LHCN-M2 (cell line): ENCODE results near the gene USP38. TPM values are rescaled to one million over a fixed set of nuclear protein-coding genes. Genes with fewer than 3 reads are reported as not detected.
"Not testable (repeated sequence)": the region's sequence is repeated elsewhere in the genome, so short reads cannot be mapped to it uniquely, and the experiment has no call there.

ENCODE experiments used
- DNase-seq: peaks from one replicate; pipeline ENCODE4 v3.0.0-alpha.2; 2012; ENCODE audit warnings: low read depth
- total RNA-seq: library from RNA; depleted of rRNA; stranded (reverse); fragments of >200 nt; gene quantifications from 2 replicates; pipeline ENCODE4 v1.2.3, GENCODE V29; 2014

The USP38 gene
- total RNA-seq, 1 experiment from 2014 or later: 16.4 TPM

DNA sequence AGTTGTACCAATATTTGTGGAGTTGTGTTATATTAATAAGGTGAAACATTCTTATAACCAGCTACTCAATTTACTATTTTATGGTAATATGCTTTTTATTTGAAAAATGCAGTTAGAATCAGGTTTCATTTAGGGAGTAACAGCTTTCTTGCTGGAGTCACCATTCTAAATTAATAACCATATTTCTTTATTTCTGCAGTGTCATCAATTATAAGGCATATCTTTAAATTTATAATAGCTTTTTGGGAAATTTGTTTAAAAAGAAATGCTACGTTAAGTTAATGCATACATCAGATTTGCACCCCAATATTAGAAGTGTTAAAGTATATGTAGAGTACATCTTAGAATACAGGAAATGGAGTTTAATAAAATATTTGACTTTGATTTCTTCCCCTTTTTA lies 18.9 kb downstream of the USP38 start:
- DNase-seq: no peak

DNA sequence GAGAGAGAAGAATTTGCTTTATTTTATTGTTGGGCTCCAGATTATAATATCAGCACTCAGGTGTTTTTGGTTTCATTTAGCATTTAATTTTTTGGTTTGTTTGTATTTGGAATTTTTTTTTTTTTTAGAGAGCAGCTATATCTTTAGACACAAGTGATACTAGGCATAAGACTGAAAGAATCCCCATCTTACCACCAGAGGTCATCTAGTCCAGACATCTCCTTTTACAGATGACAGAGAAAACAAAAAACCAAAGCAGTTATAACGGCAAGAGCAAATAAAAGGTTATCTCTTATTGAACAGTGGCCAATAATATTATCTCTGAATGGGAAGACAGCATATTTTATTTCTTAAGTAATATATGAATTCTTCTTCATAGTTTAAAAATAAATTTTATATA lies 22.8 kb downstream of the USP38 start:
- DNase-seq: peak; percentile 15

GRCh38 chr4:143212566-143212965 lies 27.8 kb downstream of the USP38 start:
- no peak for DNase-seq

- DNase-seq: no peak
Observed at GRCh38 chr4:143215873-143216272, 31.2 kb downstream of the USP38 start.

DNA sequence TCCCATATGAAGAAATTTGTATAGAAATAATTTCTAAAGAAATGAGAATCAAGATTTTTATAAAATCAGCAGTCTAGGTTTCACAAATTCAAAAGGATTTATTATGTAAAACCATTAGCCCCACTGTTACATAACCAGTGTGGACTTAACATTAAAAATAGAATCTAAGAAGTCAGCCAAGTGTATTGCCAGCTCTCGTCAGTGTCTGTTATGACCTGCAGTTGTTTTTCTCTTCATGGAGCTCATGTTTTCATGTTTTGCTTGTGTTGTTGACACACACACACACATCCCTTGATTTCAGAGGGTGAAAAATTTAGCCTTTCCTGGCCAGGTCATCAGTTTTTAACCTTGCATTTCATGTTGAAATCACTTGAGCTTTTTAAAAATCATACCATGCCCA lies 39.5 kb downstream of the USP38 start:
- no peak for DNase-seq

- DNase-seq: no peak
Observed at GRCh38 chr4:143225167-143225566, 40.5 kb downstream of the USP38 start.

- no peak for DNase-seq
Observed at GRCh38 chr4:143230683-143231082, 46.0 kb downstream of the USP38 start.

DNA sequence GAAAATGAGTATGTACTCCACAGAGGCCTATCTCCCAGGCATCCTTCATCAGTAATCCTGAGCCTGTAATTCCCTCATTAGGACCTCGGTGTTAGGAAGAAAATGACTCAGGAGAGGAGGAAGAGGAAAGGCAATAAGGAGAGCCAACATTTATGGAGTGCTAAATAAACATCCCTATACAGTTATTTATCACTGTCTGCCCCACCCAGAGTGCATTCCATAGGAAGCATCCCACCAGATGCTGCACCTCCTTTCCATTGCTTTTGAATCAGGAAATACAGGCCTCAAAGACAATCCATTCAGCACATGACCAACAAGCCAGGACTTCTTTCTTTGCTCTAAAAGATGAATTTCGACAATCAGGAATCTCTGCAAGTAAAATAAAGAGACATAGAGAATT lies 47.6 kb downstream of the USP38 start:
- no peak for DNase-seq

DNA sequence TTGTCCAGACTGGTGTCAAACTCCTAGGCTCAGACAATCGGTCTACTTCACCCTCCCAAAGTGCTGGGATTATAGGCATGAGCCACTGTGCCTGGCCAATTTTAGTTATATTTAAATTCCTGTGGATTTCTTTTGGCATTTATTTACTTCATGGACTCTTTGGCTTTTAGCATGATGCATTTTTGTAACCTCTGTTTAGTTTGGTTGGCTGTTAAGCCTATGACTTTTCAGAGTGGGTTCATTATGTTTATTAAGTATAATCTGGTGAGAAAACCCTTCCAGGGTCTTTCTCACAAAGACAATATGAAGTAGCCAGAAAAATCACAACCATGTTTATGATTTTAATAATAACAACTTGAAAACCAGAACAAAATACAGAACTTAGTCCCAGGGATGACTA lies 49.4 kb downstream of the USP38 start:
- DNase-seq: no peak

DNA sequence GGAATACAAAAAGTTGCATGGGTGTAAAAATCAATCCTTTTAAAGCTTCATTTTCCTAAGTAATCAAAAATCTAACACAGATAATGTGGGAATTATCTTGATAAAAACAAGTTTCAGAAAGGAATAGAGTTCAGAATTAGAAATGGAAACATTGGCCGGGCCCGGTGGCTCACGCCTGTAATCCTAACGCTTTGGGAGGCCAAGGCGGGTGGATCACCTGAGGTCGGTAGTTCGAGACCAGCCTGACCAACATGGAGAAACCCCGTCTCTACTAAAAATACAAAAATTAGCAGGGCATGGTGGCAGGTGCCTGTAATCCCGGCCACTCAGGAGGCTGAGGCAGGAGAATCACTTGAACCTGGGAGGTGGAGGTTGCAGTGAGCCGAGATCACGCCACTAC lies 52.5 kb downstream of the USP38 start:
- not testable (repeated sequence) for DNase-seq

- no peak for DNase-seq
Observed at GRCh38 chr4:143240939-143241679, 56.4 kb downstream of the USP38 start.

DNA sequence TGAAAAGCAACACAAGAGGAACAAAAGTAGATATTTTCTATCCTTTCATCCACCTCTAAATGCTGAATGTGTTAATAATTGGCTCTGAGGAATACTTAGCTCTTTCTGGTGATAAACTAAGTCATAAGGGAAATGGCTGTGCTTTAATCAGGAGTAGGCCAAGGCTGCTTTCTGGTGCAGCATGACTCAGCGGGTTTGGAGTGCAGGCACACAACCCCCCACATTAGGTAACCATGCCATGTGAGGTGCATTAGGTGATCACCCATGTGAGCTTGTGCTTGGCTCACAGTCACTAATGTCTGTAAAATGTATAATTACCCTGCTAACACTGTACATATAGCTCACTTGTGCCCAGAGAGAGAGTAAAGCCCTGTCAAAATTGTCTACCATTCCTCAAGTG lies 57.2 kb downstream of the USP38 start:
- peak; percentile 5 for DNase-seq

- DNase-seq: no peak
Observed at GRCh38 chr4:143243041-143243440, 58.3 kb downstream of the USP38 start.

DNA sequence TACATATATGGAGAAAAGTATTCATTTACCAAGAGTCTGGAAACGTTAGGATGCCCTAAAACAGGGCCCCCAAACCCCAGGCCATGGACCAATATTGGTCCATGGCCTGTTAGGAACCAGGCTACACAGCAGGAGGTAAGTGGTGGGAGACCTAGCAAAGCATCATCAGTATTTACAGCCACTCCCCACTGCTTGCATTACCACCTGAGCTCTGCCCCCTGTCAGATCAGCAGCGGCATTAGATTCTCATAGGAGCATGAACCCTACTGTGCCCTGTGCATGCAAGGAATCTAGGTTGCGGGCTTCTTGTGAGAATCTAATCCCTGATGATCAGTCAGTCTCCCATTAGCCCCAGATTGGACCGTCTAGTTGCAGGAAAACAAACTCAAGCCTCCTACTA lies 62.3 kb downstream of the USP38 start:
- no peak for DNase-seq

DNA sequence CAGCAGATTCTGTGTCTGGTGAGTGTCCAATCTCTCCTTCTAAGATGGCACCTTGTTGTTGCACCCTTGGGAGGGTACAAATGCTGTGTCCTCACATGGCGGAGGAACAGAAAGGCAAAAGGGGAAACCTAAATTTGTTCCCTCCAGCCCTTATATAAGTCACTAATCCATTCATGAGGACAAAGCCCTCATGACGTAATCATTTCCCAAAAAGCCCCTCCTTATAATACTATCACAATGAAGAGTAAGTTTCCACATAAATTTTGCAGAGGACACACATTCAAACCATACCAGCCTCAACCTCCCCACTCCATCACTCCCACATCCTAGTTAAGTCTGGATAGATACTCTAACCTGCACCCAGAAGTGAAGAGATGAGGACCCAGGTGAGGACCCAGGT lies 63.1 kb downstream of the USP38 start:
- no peak for DNase-seq

DNA sequence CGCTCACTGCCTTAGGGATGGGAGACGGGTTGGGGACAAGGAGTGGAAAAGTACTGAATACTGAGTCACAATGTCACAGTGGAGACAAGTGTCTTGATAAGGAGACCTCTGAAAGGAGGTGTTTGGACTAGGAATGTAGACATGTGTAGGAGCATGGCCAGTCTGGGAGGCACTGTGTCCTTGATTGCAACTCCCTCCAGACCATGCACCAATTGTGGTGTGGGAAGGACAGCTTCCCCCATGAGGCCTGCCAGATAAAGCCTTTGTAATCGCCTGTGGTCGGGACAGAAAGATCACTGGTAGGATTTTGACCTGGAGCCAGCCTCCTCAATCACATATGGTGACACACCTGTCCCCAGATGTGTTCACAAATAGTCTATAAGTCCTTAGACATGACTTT lies 64.1 kb downstream of the USP38 start:
- DNase-seq: no peak

DNA sequence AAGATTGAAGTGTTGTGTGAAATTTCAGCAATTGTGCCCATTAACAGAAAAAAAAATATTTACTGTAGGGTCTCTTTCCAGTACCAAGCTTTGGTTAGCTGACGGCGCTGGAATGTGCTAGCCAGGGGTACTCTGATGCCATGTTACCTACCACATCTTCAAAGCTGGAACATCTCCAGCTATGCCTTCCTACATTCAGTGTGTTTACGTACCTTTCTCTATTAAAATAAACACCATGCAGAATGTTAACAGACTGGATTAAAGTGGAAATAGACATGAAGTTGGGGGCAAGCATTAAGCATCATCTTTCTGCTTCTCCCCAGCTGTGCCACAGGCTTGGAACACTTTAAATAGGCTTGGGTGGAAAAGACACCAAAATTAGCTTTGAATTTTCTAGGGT lies 65.9 kb downstream of the USP38 start:
- no peak for DNase-seq

DNA sequence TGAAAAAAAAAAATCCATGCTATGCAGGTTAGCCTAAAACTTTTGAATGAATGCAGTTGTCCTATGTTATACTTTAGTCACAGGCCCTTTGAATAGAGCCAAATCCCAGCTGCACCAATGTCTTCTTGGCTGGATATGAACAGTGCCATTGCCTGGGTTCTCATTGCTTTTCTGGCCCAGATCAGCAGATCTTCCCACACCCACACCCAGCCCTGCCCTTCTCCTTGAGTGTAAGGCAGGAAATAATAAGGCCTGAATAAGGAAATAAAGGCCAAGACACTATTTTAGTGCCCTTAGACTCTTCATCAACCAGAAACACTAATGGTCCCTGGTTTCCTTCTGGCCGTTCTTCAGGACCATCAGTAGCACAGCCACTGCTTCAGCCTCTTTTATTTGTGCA lies 66.6 kb downstream of the USP38 start:
- no peak for DNase-seq

DNA sequence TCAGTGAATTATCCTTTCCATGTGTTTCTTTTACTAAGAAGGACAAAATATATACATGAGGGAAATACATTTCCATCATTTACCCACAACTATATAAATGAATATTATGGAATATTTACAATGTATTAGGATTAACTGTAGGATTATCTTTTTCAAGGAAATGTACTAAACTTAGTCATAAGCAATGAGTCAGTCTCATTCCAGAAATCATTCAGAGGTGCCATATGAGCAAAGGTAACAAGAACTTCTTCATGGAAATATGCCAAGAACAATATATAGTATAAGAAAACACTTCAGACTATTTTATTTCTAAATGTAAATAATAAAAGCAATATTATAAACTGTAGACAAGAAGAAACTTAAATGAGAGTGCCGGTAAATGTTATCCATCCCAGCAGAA lies 67.1 kb downstream of the USP38 start:
- no peak for DNase-seq

DNA sequence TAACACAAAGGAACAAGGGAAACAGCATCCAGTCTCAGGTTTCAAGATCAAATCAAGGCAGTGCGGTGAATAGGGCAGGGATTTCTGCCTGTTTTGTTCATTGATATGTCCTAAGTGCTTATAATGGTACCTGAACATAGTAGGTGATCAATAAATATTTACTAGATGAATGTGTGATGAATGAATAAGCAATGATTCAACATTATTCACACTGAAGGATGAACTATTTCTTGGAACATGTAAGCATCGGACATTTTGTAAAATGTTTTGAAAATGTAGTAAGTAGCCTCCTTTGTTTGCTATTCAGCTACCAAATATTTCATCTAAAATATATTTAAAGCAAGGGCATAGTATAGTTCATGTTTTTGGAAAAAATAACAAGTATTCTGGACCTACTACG lies 67.8 kb downstream of the USP38 start:
- DNase-seq: no peak

DNA sequence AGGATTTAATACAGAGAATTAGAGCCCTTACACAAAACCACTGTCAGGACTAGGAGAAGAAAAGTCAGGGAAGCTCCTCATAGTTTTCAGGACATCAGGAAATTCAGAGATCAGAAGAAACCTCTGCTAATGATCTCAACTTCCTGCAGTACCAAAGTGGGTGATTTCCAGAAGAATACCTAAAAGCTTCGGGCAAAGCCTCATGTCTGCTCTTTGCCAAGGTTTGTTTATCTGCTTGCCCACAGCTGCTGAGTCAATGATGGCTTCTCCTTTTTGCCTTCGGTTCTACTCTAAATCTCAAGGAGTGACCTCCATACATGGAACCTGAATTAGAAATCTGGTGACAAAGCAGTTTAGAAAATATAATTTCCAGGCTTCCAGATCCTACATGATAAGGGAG lies 68.4 kb downstream of the USP38 start:
- DNase-seq: no peak

DNA sequence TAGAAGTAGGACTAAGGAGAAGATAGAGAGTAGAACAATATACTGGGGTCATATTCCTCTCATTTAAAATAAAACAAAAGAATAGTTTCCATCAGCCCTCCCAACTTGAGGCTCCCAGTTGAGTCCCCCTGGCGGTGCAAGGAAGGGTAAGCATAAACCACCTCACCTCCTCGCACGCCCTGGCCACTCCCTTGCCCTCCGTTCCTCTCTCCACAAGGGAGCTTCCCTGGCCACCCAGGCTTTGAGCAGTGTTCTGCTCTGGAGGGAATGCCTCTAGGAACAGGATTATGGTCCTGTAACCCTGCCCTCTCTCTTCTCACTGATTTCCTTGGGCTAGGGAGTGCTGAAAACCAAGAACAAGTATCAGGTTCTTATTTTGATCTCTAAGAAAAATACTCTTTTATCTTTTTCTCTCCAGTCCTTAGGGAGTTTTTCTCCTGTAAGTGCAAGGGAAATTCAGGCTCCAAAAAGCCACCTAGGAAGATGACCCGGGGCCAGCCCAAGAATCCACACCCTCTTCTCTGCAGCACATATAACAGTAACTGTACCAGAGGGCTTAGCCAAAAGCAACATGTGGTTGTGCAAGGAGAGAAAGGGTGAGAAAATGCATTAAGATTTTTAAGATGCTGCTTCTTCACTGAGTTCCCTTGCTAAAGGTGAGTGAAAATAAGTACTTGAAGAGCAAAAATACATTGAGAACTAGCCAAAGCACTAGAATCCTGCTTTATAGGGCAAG lies 69.9 kb downstream of the USP38 start:
- DNase-seq: no peak

DNA sequence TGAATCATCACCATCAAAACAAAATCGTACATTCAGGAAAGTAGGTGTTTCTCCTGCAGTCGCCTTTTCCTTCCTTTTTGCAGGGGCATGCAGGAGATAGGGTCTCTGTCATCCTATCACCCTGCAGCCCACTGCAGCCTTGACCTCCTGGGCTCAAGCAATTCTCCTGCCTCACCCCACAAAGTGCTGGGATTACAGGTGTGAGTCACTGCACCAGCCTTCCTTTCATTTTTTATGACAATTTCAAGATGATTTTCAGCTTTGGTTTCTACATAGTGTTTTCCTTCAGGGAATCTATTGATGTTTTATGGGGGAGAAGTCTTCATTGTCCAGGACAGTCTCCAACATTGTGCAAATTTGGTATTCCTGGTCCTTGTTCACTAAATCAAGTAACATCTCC lies 71.7 kb downstream of the USP38 start:
- no peak for DNase-seq
